Daoy (cell line): ENCODE results near the gene CFAP46. TPM values are rescaled to one million over a fixed set of nuclear protein-coding genes. Genes with fewer than 3 reads are reported as not detected.
"Not testable (repeated sequence)": the region's sequence is repeated elsewhere in the genome, so short reads cannot be mapped to it uniquely, and the experiment has no call there.

Experiments used
- DNase-seq: peaks from one replicate; pipeline ENCODE4 v3.0.0-alpha.2; 2015; ENCODE audit warnings: low read depth
- total RNA-seq: library from RNA; depleted of rRNA; stranded (reverse); fragments of >200 nt; shearing (Covaris generic); gene quantifications from 2 replicates; pipeline ENCODE4 v1.2.3, GENCODE V29; 2014; rRNA removed

The CFAP46 gene
- total RNA-seq, 1 experiment from 2014 or later, result 4.4 TPM

- DNase-seq, result no peak
Measured at GRCh38 chr10:132774902-132775863, 167.2 kb downstream of the CFAP46 start.

- no peak for DNase-seq
Measured at GRCh38 chr10:132774181-132774901, 168.0 kb downstream of the CFAP46 start.

GRCh38 chr10:132772816-132773215, 169.6 kb downstream of the CFAP46 start:
- DNase-seq, result not testable (repeated sequence)

GRCh38 chr10:132770061-132771021, 172.0 kb downstream of the CFAP46 start:
- no peak for DNase-seq

GRCh38 chr10:132768346-132769248, 173.8 kb downstream of the CFAP46 start:
- DNase-seq, result no peak

- DNase-seq, result no peak
Measured at GRCh38 chr10:132766291-132766690, 176.1 kb downstream of the CFAP46 start.

- DNase-seq, result no peak
Measured at GRCh38 chr10:132765435-132765834, 176.9 kb downstream of the CFAP46 start.

GRCh38 chr10:132764108-132764507, 178.3 kb downstream of the CFAP46 start:
- DNase-seq, result no peak

GRCh38 chr10:132763545-132763944, 178.8 kb downstream of the CFAP46 start:
- no peak for DNase-seq

GRCh38 chr10:132762267-132762666, 180.1 kb downstream of the CFAP46 start:
- DNase-seq, result no peak

GRCh38 chr10:132761395-132762060, 180.8 kb downstream of the CFAP46 start:
- DNase-seq, result no peak

GRCh38 chr10:132758865-132759264, 183.5 kb downstream of the CFAP46 start:
- no peak for DNase-seq

Other genes with a start within 250 kb of the CFAP46 start
- 0.06 TPM in 1 of 2 replicates, not detected in the other for gene NKX6-2, start 156.4 kb downstream of the CFAP46 start, total RNA-seq
- not detected in 2 replicates for gene ADGRA1, start 145.4 kb upstream of the CFAP46 start, total RNA-seq
- gene KNDC1, start 217.6 kb upstream of the CFAP46 start, total RNA-seq, result not detected in 2 replicates